Measurements from ENCODE around the gene DSP. TPM values are rescaled to one million over a fixed set of nuclear protein-coding genes. Genes with fewer than 3 reads are reported as not detected.
A peak's percentile ranks its signal among the peaks of the same experiment; 100 is the strongest.

Gene DSP
- total and polyA plus RNA-seq, 2 of the 13 experiments (the other 11 are each of a cell fraction or from before 2014, with no cell fraction given) = 89.8 to 117 TPM

- TF ChIP-seq ZFP36L1 (CRISPR knock-in tag; IDR thresholded peaks at IDR 0.05) (0 out of 2 replicates have a peak, but pooled peaks have one; percentile 55), ZSCAN5A (CRISPR knock-in tag; IDR thresholded peaks at IDR 0.05; ENCODE audit: borderline replicate concordance) (peak; percentile 74; the same call in 1 of the 2 replicates), SMAD1 (CRISPR knock-in tag; IDR thresholded peaks at IDR 0.05; ENCODE audit: borderline replicate concordance, low read depth) (no peak), TRAFD1 (CRISPR knock-in tag; IDR thresholded peaks at IDR 0.05; ENCODE audit: borderline replicate concordance) (0 out of 2 replicates have a peak, but pooled peaks have one; percentile 77), SKI (IDR thresholded peaks at IDR 0.05; ENCODE audit: partially characterized antibody) (no peak), ZNF704 (CRISPR knock-in tag; IDR thresholded peaks at IDR 0.05; ENCODE audit: borderline replicate concordance) (peak; percentile 83; the same call in 1 of the 2 replicates), JUNB (CRISPR knock-in tag; IDR thresholded peaks at IDR 0.05; ENCODE audit: borderline replicate concordance) (0 out of 2 replicates have a peak, but pooled peaks have one; percentile 32), MXD1 (CRISPR knock-in tag; IDR thresholded peaks at IDR 0.05) (peak; percentile 69; the same call in 1 of the 2 replicates), IKZF5 (CRISPR knock-in tag; IDR thresholded peaks at IDR 0.05) (peak; percentile 64; the same call in 1 of the 2 replicates), NFIC (IDR thresholded peaks at IDR 0.05; ENCODE audit: low read length) (no peak), ZNF274 (CRISPR knock-in tag; IDR thresholded peaks at IDR 0.05) (peak; percentile 71), ZNF205 (CRISPR knock-in tag; IDR thresholded peaks at IDR 0.05) (peak; percentile 90), FUBP1 (CRISPR knock-in tag; IDR thresholded peaks at IDR 0.05; ENCODE audit: borderline replicate concordance) (no peak), ASH2L (IDR thresholded peaks at IDR 0.05; ENCODE audit: insufficient read length, low read depth, low read length) (peak; percentile 86), ZFX (CRISPR knock-in tag; IDR thresholded peaks at IDR 0.05; ENCODE audit: low read depth) (peak; percentile 96), ZNF878 (CRISPR knock-in tag; IDR thresholded peaks at IDR 0.05) (0 out of 2 replicates have a peak, but pooled peaks have one; percentile 26), ZNF232 (CRISPR knock-in tag; IDR thresholded peaks at IDR 0.05; ENCODE audit: borderline replicate concordance) (no peak), SSRP1 (CRISPR knock-in tag; IDR thresholded peaks at IDR 0.05) (no peak)
These were observed 48.8 kb downstream of the DSP start, which contains the start of gene SNRNP48 (continued) for GRCh38 chr6:7589949-7590917.
